Measurements from ENCODE around the gene RASSF3.
"Not testable (repeated sequence)": the region's sequence is repeated elsewhere in the genome, so short reads cannot be mapped to it uniquely, and the experiment has no call there.

RASSF3 gene

GRCh38 chr12:64634508-64635092 lies 24.3 kb downstream of the RASSF3 start:
- DNase-seq, result no peak

GRCh38 chr12:64635356-64635998 lies 25.2 kb downstream of the RASSF3 start:
- DNase-seq, result no peak

- no peak for DNase-seq
Observed at GRCh38 chr12:64636856-64637255, 26.6 kb downstream of the RASSF3 start.

- no peak for DNase-seq
Observed at GRCh38 chr12:64639466-64639865, 29.2 kb downstream of the RASSF3 start.

- DNase-seq, result no peak
Observed at GRCh38 chr12:64646318-64646717, 36.0 kb downstream of the RASSF3 start.

GRCh38 chr12:64649487-64649886 lies 39.2 kb downstream of the RASSF3 start:
- no peak for DNase-seq

- no peak for DNase-seq
Observed at GRCh38 chr12:64650762-64651161, 40.5 kb downstream of the RASSF3 start.

GRCh38 chr12:64652346-64652745 lies 42.1 kb downstream of the RASSF3 start:
- no peak for DNase-seq

- DNase-seq, result no peak
Observed at GRCh38 chr12:64653123-64653522, 42.8 kb downstream of the RASSF3 start.

GRCh38 chr12:64653907-64654306 lies 43.6 kb downstream of the RASSF3 start:
- not testable (repeated sequence) for DNase-seq

- DNase-seq, result peak; percentile 31
Observed at GRCh38 chr12:64655141-64655540, 44.8 kb downstream of the RASSF3 start.

GRCh38 chr12:64656429-64656828 lies 46.1 kb downstream of the RASSF3 start:
- peak; percentile 35 for DNase-seq

- DNase-seq, result no peak
Observed at GRCh38 chr12:64658892-64659481, 48.7 kb downstream of the RASSF3 start.

- DNase-seq, result no peak
Observed at GRCh38 chr12:64660237-64661018, 50.1 kb downstream of the RASSF3 start.

GRCh38 chr12:64663015-64663414 lies 52.7 kb downstream of the RASSF3 start:
- DNase-seq, result no peak

GRCh38 chr12:64665514-64665913 lies 55.2 kb downstream of the RASSF3 start:
- DNase-seq, result no peak

GRCh38 chr12:64666054-64666914 lies 56.0 kb downstream of the RASSF3 start:
- peak; percentile 6 for DNase-seq

- DNase-seq, result no peak
Observed at GRCh38 chr12:64667793-64668192, 57.5 kb downstream of the RASSF3 start.

- DNase-seq, result peak; percentile 33
Observed at GRCh38 chr12:64669270-64669842, 59.1 kb downstream of the RASSF3 start.

- DNase-seq, result no peak
Observed at GRCh38 chr12:64670019-64670418, 59.7 kb downstream of the RASSF3 start.

GRCh38 chr12:64670919-64671639 lies 60.8 kb downstream of the RASSF3 start:
- DNase-seq, result no peak

GRCh38 chr12:64671681-64672080 lies 61.4 kb downstream of the RASSF3 start:
- no peak for DNase-seq

Measured in OCI-M1 (cell line).